Effector memory CD8-positive, alpha-beta T cell (primary cell): Measurements from ENCODE around the gene NTN1.

Experiments used
- ATAC-seq: fragments of 150-1000 bp; cut with Tn5 transposase; replicated peaks from 2 replicates; pipeline ENCODE4 v1.10.0; 2021; ENCODE audit warnings: mild to moderate bottlenecking, moderate library complexity
- DNase-seq, 3 experiments: peaks; one replicate each; pipeline ENCODE4 v3.0.0; 2021
- H3K27ac Mint-ChIP-seq, 2 donors: one replicate each; pipeline ENCODE4 v1.8.0; 2022; ENCODE audit warnings: mild to moderate bottlenecking in 2 of 2, mixed read lengths in 2 of 2, moderate library complexity in 2 of 2
- H3K27me3 Mint-ChIP-seq, 2 donors: one replicate each; pipeline ENCODE4 v1.8.0; 2022; ENCODE audit warnings: mixed read lengths in 2 of 2
- H3K36me3 Mint-ChIP-seq: one replicate; pipeline ENCODE4 v1.8.0; 2022; ENCODE audit warnings: mild to moderate bottlenecking, moderate library complexity, mixed read lengths; ENCODE audit not compliant: insufficient read depth
- H3K4me1 Mint-ChIP-seq, 2 donors: one replicate each; pipeline ENCODE4 v1.8.0; 2022; ENCODE audit warnings: low read depth in 2 of 2, mixed read lengths in 2 of 2
- H3K4me3 Mint-ChIP-seq, 2 donors: one replicate each; pipeline ENCODE4 v1.8.0; 2022; ENCODE audit warnings: mild to moderate bottlenecking in 2 of 2, mixed read lengths in 2 of 2, moderate library complexity in 2 of 2
- H3K9me3 Mint-ChIP-seq, 2 donors: one replicate each; pipeline ENCODE4 v1.8.0; 2022; ENCODE audit warnings: mixed read lengths in 2 of 2

The NTN1 gene

GRCh38 chr17:9032583-9032982 lies 11.3 kb downstream of the NTN1 start:
- ATAC-seq (no peak), DNase-seq (no peak)
- H3K9me3 Mint-ChIP-seq: no peaks in the 10 kb centered on the region
- H3K27me3 Mint-ChIP-seq: peaks cover 58 to 70% of the 10 kb centered on the region in 2 donors
- peaks cover 7% of the 10 kb centered on the region for H3K36me3 Mint-ChIP-seq
- no peak overlapping the region for H3K4me3 Mint-ChIP-seq
- no peaks in the 10 kb centered on the region for H3K4me1 Mint-ChIP-seq
- no peak overlapping the region for H3K27ac Mint-ChIP-seq

GRCh38 chr17:9035249-9035648 lies 13.9 kb downstream of the NTN1 start:
- Mint-ChIP-seq H3K4me1 (no peaks in the 10 kb centered on the region), H3K27ac (no peak overlapping the region), H3K9me3 (peaks cover 0 to 1% of the 10 kb centered on the region in 2 donors), H3K27me3 (peaks cover 39 to 60% of the 10 kb centered on the region in 2 donors), H3K4me3 (no peak overlapping the region), H3K36me3 (peaks cover 5% of the 10 kb centered on the region)
- ATAC-seq: no peak
- DNase-seq: no peak

- no peak overlapping the region for H3K4me3 Mint-ChIP-seq
- no peak for ATAC-seq
Measured at GRCh38 chr17:9036336-9036735, 15.0 kb downstream of the NTN1 start.

GRCh38 chr17:9037736-9038135 lies 16.4 kb downstream of the NTN1 start:
- ATAC-seq (no peak), DNase-seq (no peak)
- Mint-ChIP-seq H3K27me3 (peaks cover 19 to 49% of the 10 kb centered on the region in 2 donors), H3K27ac (no peak overlapping the region), H3K4me3 (no peak overlapping the region), H3K9me3 (peaks cover 0 to 1% of the 10 kb centered on the region in 2 donors), H3K36me3 (peaks cover 5% of the 10 kb centered on the region), H3K4me1 (no peaks in the 10 kb centered on the region)

More at GRCh38 chr17:9036336-9036735, 15.0 kb downstream of the NTN1 start:
- peaks cover 5% of the 10 kb centered on the region for H3K36me3 Mint-ChIP-seq
- H3K9me3 Mint-ChIP-seq: peaks cover 0 to 1% of the 10 kb centered on the region in 2 donors
- no peak overlapping the region for H3K27ac Mint-ChIP-seq
- DNase-seq: no peak
- H3K4me1 Mint-ChIP-seq: no peaks in the 10 kb centered on the region
- peaks cover 31 to 60% of the 10 kb centered on the region in 2 donors for H3K27me3 Mint-ChIP-seq

GRCh38 chr17:9038380-9038779 lies 17.1 kb downstream of the NTN1 start:
- DNase-seq (no peak), ATAC-seq (no peak)
- peaks cover 16 to 43% of the 10 kb centered on the region in 2 donors for H3K27me3 Mint-ChIP-seq
- H3K9me3 Mint-ChIP-seq: peaks cover 0 to 1% of the 10 kb centered on the region in 2 donors
- no peak overlapping the region for H3K4me3 Mint-ChIP-seq
- no peak overlapping the region for H3K27ac Mint-ChIP-seq
- peaks cover 4% of the 10 kb centered on the region for H3K36me3 Mint-ChIP-seq
- H3K4me1 Mint-ChIP-seq: no peaks in the 10 kb centered on the region

- Mint-ChIP-seq H3K4me1 (no peaks in the 10 kb centered on the region), H3K36me3 (peaks cover 4% of the 10 kb centered on the region), H3K27ac (no peak overlapping the region), H3K27me3 (peaks cover 60 to 61% of the 10 kb centered on the region in 2 donors), H3K4me3 (no peak overlapping the region), H3K9me3 (no peaks in the 10 kb centered on the region)
- ATAC-seq: no peak
- no peak for DNase-seq
Measured at GRCh38 chr17:9044772-9045463, 23.6 kb downstream of the NTN1 start.

- no peak overlapping the region for H3K4me3 Mint-ChIP-seq
- H3K27ac Mint-ChIP-seq: no peak overlapping the region
- ATAC-seq: no peak
- H3K36me3 Mint-ChIP-seq: peaks cover 7% of the 10 kb centered on the region
- no peaks in the 10 kb centered on the region for H3K4me1 Mint-ChIP-seq
- no peak for DNase-seq
- H3K27me3 Mint-ChIP-seq: peaks cover 57 to 78% of the 10 kb centered on the region in 2 donors
- H3K9me3 Mint-ChIP-seq: peaks cover 0 to 2% of the 10 kb centered on the region in 2 donors
Measured at GRCh38 chr17:9050801-9051401, 29.6 kb downstream of the NTN1 start.

- peaks cover 7% of the 10 kb centered on the region for H3K36me3 Mint-ChIP-seq
- ATAC-seq (no peak), DNase-seq (no peak)
- H3K27ac Mint-ChIP-seq: no peak overlapping the region
- no peaks in the 10 kb centered on the region for H3K4me1 Mint-ChIP-seq
- H3K4me3 Mint-ChIP-seq: no peak overlapping the region
- H3K27me3 Mint-ChIP-seq: peaks cover 57 to 79% of the 10 kb centered on the region in 2 donors
- H3K9me3 Mint-ChIP-seq: peaks cover 0 to 2% of the 10 kb centered on the region in 2 donors
Measured at GRCh38 chr17:9051561-9051960, 30.3 kb downstream of the NTN1 start.

GRCh38 chr17:9052921-9053320 lies 31.6 kb downstream of the NTN1 start:
- ATAC-seq: no peak
- Mint-ChIP-seq H3K27ac (no peak overlapping the region), H3K4me1 (no peaks in the 10 kb centered on the region)

GRCh38 chr17:9053406-9053805 lies 32.1 kb downstream of the NTN1 start:
- Mint-ChIP-seq H3K36me3 (peaks cover 7% of the 10 kb centered on the region), H3K9me3 (peaks cover 0 to 2% of the 10 kb centered on the region in 2 donors), H3K4me1 (no peaks in the 10 kb centered on the region), H3K27ac (no peak overlapping the region), H3K4me3 (no peak overlapping the region), H3K27me3 (peaks cover 68 to 79% of the 10 kb centered on the region in 2 donors)
- DNase-seq (no peak), ATAC-seq (no peak)

More at GRCh38 chr17:9052921-9053320, 31.6 kb downstream of the NTN1 start:
- Mint-ChIP-seq H3K27me3 (peaks cover 68 to 83% of the 10 kb centered on the region in 2 donors), H3K4me3 (no peak overlapping the region), H3K9me3 (peaks cover 0 to 2% of the 10 kb centered on the region in 2 donors), H3K36me3 (peaks cover 7% of the 10 kb centered on the region)
- DNase-seq: no peak

GRCh38 chr17:9054126-9054975 lies 33.0 kb downstream of the NTN1 start:
- Mint-ChIP-seq H3K36me3 (peaks cover 3% of the 10 kb centered on the region), H3K4me3 (no peak overlapping the region), H3K27ac (no peak overlapping the region), H3K9me3 (peaks cover 0 to 2% of the 10 kb centered on the region in 2 donors), H3K27me3 (peaks cover 64 to 72% of the 10 kb centered on the region in 2 donors), H3K4me1 (no peaks in the 10 kb centered on the region)
- DNase-seq (no peak), ATAC-seq (no peak)

- Mint-ChIP-seq H3K4me1 (no peaks in the 10 kb centered on the region), H3K27me3 (peaks cover 57 to 71% of the 10 kb centered on the region in 2 donors), H3K4me3 (no peak overlapping the region), H3K9me3 (peaks cover 0 to 2% of the 10 kb centered on the region in 2 donors), H3K27ac (no peak overlapping the region), H3K36me3 (peaks cover 3% of the 10 kb centered on the region)
- DNase-seq (no peak), ATAC-seq (no peak)
Measured at GRCh38 chr17:9055281-9055680, 34.0 kb downstream of the NTN1 start.

- DNase-seq (no peak), ATAC-seq (no peak)
- H3K27me3 Mint-ChIP-seq: peaks cover 57 to 68% of the 10 kb centered on the region in 2 donors
- H3K4me1 Mint-ChIP-seq: no peaks in the 10 kb centered on the region
- no peak overlapping the region for H3K27ac Mint-ChIP-seq
- no peak overlapping the region for H3K4me3 Mint-ChIP-seq
- peaks cover 3% of the 10 kb centered on the region for H3K36me3 Mint-ChIP-seq
- peaks cover 0 to 2% of the 10 kb centered on the region in 2 donors for H3K9me3 Mint-ChIP-seq
Measured at GRCh38 chr17:9056566-9056965, 35.3 kb downstream of the NTN1 start.
